Measurements from ENCODE around the gene ADAMTS12.

ADAMTS12 gene

GRCh38 chr5:33848554-33848953 lies 43.2 kb downstream of the ADAMTS12 start:
- TF ChIP-seq ZFX (IDR thresholded peaks at IDR 0.05; ENCODE audit: borderline replicate concordance) = no peak
- TF ChIP-seq CTCF (IDR thresholded peaks at IDR 0.05) = no peak

GRCh38 chr5:33846851-33847250 lies 44.9 kb downstream of the ADAMTS12 start:
- H3K27ac ChIP-seq = no peak overlapping the region
- TF ChIP-seq CTCF (IDR thresholded peaks at IDR 0.05) = no peak
- no peak for TF ChIP-seq ZFX (IDR thresholded peaks at IDR 0.05; ENCODE audit: borderline replicate concordance)

More at GRCh38 chr5:33848554-33848953, 43.2 kb downstream of the ADAMTS12 start:
- H3K27ac ChIP-seq = no peak overlapping the region

- H3K27ac ChIP-seq = no peak overlapping the region
- TF ChIP-seq ZFX (IDR thresholded peaks at IDR 0.05; ENCODE audit: borderline replicate concordance) = no peak
- TF ChIP-seq CTCF (IDR thresholded peaks at IDR 0.05) = no peak
Observed at GRCh38 chr5:33843579-33843978, 48.2 kb downstream of the ADAMTS12 start.

GRCh38 chr5:33842456-33842855 lies 49.3 kb downstream of the ADAMTS12 start:
- TF ChIP-seq ZFX (IDR thresholded peaks at IDR 0.05; ENCODE audit: borderline replicate concordance) (no peak), CTCF (IDR thresholded peaks at IDR 0.05) (no peak)
- no peak overlapping the region for H3K27ac ChIP-seq

GRCh38 chr5:33841891-33842290 lies 49.9 kb downstream of the ADAMTS12 start:
- H3K27ac ChIP-seq = no peak overlapping the region
- TF ChIP-seq CTCF (IDR thresholded peaks at IDR 0.05) (no peak), ZFX (IDR thresholded peaks at IDR 0.05; ENCODE audit: borderline replicate concordance) (no peak)

- no peak for TF ChIP-seq CTCF (IDR thresholded peaks at IDR 0.05)
- no peak for TF ChIP-seq ZFX (IDR thresholded peaks at IDR 0.05; ENCODE audit: borderline replicate concordance)
- no peak overlapping the region for H3K27ac ChIP-seq
Observed at GRCh38 chr5:33840927-33841547, 50.8 kb downstream of the ADAMTS12 start.

- no peak for TF ChIP-seq CTCF (IDR thresholded peaks at IDR 0.05)
- no peak for TF ChIP-seq ZFX (IDR thresholded peaks at IDR 0.05; ENCODE audit: borderline replicate concordance)
- no peak overlapping the region for H3K27ac ChIP-seq
Observed at GRCh38 chr5:33837301-33837700, 54.5 kb downstream of the ADAMTS12 start.
